GM19099 (cell line): ENCODE data around the gene DCUN1D4.
A peak's percentile ranks its signal among the peaks of the same experiment; 100 is the strongest.

Experiments used
- POLR2A ChIP-seq: IDR thresholded peaks from 3 replicates; pipeline ENCODE4 v1.6.1; 2011; ENCODE audit warnings: low read depth; ENCODE audit not compliant: insufficient read length; ENCODE audit errors: extremely low read depth

Gene DCUN1D4

DNA sequence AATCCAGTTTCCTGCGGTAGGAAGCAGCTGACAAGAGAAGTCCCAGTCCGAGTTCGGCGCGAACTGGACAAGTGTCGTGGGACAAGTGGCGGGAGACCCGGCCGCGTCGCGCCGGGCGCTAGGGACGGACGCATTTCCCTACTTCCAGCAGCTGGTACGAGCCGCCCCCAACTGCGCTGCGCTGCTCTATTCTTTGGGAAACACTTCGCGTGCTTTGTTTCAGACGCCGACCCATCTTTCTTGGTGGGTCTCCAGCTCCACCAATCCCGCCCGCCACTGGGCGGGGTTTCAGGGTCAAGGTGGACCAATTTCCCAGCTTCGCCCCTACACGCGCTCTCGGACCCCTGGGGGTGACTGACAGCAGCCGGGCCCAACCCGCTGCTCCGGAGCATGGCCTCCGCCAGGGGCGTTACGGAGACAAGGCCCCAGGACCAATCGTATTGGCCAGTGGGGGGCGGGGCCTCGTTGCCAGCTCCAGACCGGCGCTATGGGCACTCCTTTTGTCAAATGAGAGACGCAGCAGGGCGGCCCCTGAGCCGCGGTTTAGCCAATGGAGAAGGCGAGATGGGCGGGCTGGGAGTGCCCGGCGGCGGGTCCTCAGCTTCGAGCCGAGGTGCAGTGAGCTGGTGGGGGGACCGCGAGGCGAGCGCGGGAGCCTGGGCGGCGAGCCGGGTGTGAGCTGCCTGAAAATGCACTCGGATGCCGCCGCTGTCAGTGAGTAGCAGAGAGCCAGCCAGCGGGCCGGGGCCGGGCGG is at the start of gene DCUN1D4:
DCUN1D4 (plus strand) TSS at position 600 of the 755 bp plus-strand sequence; CDS start at position 690, 90 bp downstream.
- peak; percentile 66 for TF ChIP-seq POLR2A

GRCh38 chr4:51820443-51821234 is 22.3 kb upstream of the DCUN1D4 start:
- TF ChIP-seq POLR2A, result no peak

DNA sequence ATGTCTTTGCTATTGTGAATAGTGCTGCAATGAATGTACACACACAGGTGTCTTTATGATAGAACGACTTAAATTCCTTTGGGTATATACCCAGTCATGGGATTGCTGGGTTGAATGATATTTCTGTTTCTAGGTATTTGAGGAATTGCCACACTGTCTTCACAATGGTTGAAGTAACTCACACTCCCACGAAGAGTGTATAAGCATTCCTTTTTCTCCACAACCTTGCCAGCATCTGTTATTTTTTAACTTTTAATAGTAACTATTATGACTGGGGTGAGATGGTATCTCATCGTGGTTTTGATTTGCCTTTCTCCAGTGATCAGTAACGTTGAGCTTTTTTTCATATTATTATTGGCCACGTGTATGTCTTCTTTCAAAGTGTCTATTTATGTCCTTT is 17.6 kb upstream of the DCUN1D4 start:
- TF ChIP-seq POLR2A, result no peak

- no peak for TF ChIP-seq POLR2A
These were observed 12.7 kb upstream of the DCUN1D4 start for GRCh38 chr4:51830156-51830720.

DNA sequence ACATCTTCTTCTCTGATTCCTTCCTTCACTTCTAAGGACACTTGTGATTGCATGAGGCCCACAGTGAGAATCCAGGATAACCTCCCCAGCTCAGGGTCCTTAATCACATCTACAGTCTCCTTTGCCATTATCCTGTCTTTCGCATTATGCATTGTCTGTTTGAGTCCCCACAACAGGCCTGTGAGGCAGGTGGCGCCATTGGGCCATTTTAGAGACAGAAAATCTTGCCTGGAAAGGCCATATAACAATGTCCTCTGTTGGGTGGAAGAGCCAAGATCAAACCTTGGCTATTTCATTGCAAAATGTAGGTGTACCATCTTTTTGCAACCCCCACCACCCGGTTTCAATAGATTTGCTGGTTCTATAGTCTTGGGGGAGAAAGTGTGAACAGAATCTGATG is 11.8 kb upstream of the DCUN1D4 start:
- TF ChIP-seq POLR2A, result no peak

DNA sequence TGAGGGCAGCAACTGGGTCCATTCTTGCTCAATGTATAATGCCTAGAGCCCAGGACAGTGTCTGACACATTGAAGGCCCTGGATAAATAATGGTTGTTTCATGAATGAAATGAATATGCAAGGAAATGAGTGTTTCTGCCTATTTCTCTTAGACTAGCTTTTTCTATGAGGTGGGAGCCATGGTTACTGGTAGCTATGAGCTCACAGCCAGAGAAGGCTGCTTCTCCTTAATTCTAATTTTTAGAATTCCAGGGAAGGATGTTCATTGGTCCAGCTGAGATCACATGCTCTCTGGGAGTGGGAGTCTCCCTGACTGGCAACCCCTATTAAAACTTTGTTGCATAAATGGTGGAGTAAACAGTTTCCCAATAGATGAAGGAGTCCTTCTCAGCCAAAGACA is 9.7 kb upstream of the DCUN1D4 start:
- TF ChIP-seq POLR2A, result no peak

GRCh38 chr4:51835079-51835478 is 7.9 kb upstream of the DCUN1D4 start:
- no peak for TF ChIP-seq POLR2A

DNA sequence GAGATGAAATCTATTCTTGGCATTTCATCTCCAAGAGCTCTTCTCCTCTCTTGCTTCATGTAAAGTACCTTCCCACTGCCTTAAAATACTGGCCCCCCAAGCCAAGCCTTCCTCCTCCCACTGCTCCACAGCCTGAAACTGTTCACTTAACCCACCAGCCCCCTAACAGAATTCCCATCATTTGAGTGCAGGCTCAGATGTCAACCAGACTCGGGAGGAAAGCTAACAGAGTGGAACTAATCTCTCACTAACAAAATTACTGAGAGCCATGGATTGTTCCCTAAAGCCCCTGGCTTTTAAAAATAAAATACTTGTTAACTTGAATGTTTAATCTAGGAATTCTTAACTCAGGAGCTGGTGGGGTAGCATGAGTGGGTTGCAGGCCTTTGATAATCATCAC is 7.1 kb upstream of the DCUN1D4 start:
- TF ChIP-seq POLR2A, result no peak

- no peak for TF ChIP-seq POLR2A
These were observed 6.4 kb upstream of the DCUN1D4 start for GRCh38 chr4:51836549-51836948.

- TF ChIP-seq POLR2A, result no peak
These were observed 2.2 kb upstream of the DCUN1D4 start for GRCh38 chr4:51840781-51841180.

- no peak for TF ChIP-seq POLR2A
These were observed 793 bp upstream of the DCUN1D4 start for GRCh38 chr4:51842167-51842553.

DNA sequence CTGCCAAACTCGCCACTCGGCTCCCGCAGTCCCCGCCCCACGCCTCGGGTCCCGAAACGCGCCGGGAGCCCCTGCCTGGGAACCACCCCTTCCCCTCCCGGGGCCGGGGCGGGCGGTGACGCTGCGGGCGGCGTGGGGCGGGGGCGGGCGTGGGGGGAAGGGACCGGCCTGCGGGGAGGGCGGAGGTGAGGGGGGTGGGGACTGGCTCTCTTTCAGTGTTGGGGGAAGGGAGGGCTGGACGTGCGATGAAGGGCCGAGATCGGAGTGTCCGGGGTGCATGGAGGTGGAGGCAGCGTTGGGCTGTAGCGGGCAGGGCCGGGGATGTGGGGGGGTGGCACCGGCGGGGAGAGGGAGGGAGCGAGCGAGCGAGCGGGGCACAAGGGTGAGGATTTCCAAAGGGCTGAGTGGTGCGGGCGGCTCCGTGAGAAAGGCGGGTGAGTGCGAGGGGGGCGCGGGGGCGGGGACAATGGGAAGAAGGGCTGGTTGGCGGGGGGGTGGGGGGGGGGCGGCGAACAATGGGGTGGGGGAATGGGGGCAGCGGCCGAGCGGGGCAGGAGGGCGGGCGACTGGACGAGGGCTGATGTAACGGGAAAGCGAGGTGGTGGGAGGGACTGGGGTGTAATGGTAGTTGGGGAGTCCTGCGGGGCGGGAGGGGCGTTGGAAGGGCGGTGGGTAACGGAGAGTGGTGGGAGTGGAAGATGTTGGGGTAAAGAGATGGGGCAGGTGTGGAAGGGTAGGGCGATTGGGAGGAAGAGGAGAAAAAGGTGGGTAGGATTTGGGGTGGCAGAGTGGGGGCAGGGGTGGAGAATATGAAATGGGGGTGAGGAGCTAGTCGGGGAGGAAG is 578 bp downstream of the DCUN1D4 start:
- no peak for TF ChIP-seq POLR2A

DNA sequence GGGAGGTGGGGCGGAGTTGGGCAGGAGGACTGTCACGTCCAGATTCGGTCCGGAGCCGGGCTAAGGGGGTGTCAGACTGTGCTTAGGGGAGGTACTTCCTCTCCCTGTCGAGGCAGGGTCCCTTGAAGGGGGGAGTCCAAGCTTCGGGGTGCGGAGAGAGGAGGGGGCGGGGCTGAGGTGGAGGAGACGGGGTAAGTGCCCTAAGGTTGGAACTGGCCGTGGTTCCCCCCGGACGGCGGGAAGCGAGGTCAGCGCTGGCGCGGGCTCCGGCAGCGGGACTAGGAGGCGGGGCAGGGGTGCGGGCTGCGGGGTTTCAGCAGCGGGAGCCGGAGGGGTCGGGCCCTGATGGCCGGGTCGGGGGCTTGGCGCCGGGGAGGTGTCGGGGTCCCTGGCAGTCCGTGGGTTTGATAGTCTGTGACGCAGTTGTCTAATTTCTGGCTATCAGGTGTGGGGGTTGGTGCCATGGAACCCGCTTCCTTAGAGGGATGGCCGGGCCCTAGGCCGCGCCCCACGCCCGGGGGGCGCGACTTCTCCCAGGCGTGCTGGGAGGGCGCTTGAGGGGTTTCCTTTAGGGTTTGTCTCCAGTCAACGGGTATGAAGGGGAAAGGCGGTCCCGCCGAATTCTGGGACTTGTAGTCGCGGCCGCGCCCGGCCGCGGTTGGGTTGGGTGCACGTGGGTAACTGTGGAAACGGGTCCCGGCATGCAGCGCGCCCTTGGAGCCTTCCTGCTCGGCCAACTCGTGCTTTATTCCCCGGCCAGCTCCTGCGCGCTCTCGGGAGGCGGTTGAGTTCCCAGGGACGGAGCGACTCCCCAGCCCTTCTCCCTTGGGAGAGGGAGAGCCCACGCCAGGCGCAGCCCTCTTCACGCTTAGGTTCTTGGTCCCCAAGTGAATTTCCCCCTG is 1.5 kb downstream of the DCUN1D4 start:
- peak; percentile 62 for TF ChIP-seq POLR2A

DNA sequence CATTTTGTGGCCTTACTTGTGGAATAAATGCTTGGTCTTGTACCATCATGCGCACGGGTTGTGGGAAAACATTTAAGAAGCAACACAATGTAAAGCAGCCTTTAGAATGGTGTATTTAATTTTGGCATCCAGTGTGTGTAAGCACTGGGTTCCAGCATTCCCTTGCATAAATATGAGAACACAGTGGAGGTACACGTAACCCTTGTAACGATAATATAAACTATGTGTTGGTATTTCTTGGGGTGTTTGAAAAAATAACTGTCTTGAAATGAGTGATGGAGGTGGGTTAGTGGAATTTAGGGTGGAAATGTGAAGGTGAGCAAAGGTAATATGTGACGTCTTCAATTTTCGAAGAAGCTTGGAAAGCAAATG is 2.1 kb downstream of the DCUN1D4 start:
- TF ChIP-seq POLR2A, result no peak

DNA sequence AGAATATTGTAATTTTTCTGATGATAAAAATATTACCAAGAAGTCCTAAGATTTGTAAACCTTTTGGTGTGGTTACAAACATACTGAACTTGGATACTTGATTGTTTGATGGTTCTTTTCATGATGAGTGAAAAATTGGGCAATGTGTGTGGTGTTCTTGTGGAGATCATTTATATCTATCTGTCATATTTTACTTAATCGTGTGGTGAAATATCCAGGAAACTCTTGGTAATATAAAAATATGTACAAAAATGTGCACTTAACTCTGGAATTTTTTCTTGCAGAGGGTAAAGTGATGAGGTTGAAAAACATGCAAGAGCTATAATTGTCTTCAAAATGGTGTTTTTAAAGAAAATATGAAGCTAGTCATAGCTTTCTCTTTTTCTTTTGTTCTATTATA is 2.8 kb downstream of the DCUN1D4 start:
- TF ChIP-seq POLR2A, result no peak

GRCh38 chr4:51849430-51849829 is 6.5 kb downstream of the DCUN1D4 start:
- no peak for TF ChIP-seq POLR2A
